Measurements from ENCODE around the gene RAB5IF.
"Not testable (repeated sequence)": the region's sequence is repeated elsewhere in the genome, so short reads cannot be mapped to it uniquely, and the experiment has no call there.

The RAB5IF gene, protein sequence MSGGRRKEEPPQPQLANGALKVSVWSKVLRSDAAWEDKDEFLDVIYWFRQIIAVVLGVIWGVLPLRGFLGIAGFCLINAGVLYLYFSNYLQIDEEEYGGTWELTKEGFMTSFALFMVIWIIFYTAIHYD

DNA sequence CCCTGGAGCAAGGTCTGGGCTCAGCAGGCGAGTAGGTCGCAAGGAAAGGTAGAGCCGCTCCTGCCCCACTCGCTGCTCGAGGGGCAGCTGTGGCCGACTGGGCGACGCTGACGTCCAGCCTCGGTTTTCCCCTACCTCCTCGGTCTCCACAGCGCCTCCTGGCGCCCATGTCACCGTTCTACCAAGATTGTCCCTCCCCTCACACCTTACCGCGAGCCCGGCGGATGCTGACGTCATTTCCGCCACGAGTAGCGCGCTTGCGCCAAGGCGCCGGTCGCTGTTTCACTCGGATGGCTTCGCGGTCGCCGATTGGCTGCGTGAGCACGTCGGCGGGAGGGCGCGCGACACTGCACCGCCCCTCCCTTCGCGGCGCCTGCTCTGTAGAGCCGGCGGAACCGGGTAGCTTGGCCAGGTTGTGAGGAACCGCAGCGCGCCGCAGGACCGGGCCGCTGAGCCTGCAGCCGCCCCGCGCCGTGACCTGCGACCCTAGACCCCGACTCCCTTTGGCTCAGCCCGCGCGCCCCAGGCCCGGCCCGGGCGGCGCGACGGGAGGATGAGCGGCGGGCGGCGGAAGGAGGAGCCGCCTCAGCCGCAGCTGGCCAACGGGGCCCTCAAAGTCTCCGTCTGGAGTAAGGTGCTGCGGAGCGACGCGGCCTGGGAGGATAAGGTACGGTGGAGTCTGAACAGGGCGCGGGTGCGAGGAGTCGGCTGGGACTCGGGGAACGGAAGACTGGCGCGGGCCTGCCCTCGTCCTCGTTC lies at the start of gene RAB5IF:
TSS of gene RAB5IF (plus strand) at position 381 of the 759 bp plus-strand sequence. CDS start at position 554, 173 bp downstream.
- peak; percentile 99 for DNase-seq

DNA sequence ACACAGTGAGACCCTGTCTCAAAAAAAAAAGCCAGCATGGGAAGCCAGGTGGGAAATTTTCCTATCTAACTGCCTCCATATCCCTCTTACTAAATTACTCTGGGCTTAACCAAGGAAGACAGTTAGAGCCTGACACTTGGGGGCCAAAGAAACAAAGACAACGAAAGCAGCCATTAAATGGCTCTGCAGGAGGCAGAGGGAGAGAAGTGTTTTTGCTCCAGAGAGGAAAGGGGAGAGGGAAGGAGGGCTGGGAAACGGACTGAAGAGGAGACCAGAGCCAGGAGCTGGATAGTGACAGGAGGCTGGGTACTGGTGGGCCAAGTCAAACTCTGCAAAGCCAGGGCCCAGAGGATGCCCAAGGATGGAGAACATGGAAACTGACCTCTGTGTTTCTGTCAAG lies 42.9 kb upstream of the RAB5IF start:
- DNase-seq, result no peak

DNA sequence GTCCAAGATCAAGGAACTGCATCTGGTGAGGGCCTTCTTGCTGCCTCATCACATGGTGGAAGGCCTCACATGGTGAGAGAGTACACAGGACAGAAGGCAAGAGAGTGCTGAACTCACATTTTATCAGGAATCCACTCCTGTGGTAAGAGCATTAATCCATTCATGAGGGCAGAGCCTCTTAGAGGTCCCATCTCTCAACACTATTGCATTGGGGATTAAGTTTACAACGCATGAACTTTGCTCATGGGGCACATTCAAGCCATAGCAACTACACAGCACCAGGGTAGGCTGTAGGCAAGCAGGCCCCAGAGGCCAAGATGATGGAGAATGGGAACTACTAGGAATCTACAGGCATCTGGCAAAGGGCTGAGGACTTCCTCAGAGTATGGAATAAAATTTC lies 42.2 kb upstream of the RAB5IF start:
- no peak for DNase-seq

DNA sequence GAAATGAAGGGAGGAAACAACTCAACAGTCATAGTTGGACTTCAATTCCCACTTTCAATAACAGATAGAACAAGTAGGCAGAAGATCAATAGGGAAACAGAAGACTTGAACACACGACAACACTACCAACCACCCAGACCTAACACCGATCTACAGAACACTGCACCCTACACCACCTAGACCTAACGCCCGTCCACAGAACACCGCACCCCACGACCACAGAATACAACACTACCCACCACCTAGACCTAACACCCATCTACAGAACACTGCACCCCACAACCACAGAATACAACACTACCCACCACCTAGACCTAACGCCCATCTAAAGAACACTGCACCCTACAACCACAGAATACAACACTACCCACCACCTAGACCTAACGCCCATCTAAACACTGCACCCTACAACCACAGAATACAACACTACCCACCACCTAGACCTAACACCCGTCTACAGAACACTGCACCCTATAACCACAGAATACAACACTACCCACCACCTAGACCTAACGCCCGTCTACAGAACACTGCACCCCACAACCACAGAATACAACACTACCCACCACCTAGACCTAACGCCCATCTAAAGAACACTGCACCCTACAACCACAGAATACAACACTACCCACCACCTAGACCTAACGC lies 41.4 kb upstream of the RAB5IF start:
- DNase-seq, result not testable (repeated sequence)

DNA sequence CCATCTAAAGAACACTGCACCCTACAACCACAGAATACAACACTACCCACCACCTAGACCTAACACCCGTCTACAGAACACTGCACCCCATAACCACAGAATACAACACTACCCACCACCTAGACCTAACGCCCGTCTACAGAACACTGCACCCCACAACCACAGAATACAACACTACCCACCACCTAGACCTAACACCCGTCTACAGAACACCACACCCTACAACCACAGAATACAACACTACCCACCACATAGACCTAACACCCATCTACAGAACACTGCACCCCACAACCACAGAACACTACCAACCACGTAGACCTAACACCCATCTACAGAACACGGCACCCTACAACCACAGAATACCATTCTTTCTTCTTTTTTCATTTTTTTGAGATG lies 40.9 kb upstream of the RAB5IF start:
- not testable (repeated sequence) for DNase-seq

DNA sequence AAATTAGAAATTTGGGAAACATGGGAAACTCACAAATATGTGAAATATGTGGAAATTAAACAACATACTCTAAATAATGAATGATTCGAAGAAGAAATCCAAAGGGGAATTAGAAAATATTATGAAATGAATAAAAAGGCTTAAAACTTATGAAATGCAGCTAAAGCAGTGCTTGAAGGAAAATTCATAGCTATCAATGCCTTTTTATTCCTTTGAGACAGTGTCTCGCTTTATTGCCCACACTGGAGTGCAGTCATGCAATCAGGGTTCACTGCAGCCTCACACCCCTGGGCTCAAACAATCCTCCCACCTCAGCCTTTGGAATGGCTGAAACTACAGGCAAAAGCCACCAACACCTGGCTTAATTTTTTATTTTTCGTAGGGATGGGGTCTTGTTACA lies 40.1 kb upstream of the RAB5IF start:
- DNase-seq, result no peak

DNA sequence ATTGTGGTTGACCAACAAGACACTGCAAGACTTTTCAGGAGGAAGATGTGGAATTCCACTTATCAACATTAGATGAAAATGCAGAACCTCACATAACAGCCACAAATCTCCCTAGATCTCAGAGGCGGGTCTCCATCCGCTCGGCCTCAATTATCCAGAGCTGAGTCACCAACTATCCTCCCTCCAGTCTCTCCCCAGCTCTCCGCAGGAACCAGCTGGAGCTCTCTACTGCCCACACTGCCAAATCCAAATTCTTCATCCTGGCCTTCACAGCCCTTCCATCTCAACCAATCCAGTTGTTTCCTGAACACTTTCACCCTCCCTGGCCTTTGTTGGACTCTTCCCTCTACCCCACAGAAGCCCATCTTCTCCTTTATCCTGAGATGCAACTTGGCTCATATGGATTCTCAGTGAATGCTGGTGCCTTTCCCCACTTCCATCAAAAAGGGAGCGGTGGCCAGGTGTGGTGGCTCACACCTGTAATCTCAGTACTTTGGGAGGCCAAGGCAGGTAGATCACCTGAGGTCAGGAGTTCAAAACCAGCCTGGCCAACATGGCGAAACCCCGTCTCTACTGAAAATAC lies 35.6 kb upstream of the RAB5IF start:
- DNase-seq, result no peak

DNA sequence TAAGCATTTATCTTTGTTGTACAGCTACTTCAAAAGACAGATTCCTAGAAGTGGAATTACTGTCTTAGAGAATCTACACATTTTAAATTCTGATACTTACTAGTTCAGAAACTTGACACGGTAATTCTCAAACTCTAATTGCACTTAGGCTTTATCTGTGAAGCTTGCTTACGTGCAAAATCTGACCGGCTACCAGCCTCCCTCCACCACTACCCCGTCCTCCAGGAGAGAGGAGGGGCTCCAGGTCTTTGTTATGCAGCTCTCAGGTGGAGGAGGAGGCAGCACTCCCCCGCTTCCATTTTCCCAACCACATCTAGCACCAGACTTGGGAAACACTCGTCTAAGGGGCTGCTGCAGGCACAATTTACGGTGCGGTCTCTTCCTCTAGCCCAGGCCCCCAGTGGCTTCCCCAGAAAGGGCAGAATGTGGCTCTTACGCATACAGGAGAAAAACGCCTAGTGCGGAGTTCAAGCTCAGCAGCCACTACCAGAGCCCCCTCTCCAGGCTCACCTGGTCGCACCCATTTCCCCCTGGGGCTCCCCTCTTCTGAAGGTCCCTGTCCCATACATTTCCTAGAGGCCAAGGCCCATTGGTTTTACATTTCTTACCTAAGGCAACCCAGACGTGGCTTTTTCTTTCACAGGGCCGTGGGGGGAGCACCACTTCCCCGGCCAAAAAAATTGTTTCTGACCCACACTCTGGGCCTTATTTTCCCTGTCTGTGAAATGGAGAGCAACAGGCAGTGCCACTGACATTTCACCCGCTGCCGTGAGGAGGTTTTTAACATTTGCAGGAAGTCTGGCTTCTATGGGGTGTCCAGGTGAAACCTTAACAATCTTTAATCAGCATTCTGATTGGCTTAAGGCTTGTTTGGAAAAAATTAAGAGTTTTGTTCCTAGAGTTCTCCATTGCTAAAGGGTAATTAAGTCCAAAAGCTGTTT lies 33.7 kb upstream of the RAB5IF start:
- no peak for DNase-seq

DNA sequence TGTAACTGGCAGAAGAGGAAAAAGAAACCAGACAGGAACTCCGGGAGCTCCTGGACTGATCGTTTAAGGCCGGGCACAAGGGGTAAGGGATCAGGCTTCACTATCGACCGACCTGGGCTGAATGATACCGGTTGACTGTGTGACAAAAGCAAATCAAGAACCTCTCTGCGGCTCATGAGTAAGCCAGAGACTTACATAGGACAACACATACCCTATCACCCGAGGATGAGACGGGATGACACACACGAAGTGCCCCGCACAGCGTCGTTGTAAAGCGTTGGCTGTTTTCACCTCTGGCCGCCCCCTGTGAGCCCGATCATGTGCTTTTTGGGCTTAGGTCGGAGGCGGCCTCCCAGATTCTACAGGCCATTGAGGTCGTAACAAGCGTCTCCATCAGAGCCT lies 32.9 kb upstream of the RAB5IF start:
- no peak for DNase-seq

DNA sequence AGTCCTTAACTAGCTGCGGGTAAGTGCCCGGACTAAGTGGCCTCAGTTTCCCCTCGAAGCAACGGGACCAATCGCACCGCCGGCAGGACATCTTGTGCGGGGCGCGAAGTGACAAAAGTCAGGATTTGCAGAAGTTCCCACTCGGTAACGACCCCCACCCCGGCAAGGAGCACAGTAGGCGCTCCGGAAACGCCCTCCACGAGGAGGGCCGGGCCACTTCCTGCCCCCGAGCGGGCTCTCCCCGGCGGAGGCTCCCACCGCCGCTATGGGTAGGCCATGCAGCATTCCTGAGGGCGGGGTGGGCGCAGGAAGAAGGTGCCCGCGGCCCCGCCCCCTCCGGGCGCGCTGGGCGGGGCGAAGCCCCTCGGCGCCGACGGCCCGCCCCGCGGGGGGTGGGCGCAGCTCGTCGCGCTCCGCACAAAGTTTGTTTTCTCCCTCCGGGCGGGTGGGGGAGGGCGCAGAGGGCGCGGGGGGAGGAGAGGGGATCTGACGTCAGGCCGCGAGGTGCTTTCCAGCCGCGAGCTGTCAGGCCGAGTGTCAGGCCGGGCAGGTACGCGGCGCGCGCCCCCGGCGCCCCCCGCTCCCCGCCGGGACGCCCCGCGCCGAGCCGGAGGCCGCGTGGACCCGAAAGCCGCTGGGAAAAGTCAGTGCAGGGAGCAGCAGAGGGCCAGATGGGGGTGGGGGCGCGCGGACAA lies 32.3 kb upstream of the RAB5IF start, which contains the start of gene TGIF2:
TSS of gene TGIF2 (plus strand) at position 495 of the 695 bp plus-strand sequence. CDS start 5,178 bp downstream, outside the sequence.
- DNase-seq, result peak; percentile 36

DNA sequence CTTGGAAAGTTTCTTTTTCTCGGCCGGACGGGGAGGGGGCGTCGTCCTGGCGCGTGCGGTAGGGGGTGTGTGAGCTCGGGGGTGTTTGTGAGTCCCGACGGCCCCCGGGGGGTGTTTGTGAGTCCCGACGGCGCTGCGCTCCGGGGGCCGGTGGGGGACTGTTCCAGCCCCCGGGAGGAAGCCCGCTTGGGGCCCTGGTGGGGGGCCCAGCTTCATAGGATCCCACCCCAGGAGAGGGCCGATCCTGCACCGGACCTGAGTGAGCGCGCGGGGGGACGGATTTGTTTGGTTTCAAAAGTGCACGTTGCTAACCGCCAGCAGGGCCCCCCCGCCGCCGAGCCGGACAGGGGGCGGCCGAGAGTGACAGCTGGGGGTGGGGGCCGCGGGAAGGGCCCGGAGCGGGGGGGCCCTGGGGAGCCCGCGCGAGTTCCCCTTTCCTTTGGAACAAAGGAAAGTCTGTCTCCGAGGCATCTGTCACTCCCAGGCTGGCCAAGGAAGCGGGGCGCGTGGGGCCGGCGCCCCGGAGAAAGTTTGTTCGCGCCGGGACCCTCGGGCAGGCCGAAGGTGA lies 31.7 kb upstream of the RAB5IF start:
- no peak for DNase-seq

DNA sequence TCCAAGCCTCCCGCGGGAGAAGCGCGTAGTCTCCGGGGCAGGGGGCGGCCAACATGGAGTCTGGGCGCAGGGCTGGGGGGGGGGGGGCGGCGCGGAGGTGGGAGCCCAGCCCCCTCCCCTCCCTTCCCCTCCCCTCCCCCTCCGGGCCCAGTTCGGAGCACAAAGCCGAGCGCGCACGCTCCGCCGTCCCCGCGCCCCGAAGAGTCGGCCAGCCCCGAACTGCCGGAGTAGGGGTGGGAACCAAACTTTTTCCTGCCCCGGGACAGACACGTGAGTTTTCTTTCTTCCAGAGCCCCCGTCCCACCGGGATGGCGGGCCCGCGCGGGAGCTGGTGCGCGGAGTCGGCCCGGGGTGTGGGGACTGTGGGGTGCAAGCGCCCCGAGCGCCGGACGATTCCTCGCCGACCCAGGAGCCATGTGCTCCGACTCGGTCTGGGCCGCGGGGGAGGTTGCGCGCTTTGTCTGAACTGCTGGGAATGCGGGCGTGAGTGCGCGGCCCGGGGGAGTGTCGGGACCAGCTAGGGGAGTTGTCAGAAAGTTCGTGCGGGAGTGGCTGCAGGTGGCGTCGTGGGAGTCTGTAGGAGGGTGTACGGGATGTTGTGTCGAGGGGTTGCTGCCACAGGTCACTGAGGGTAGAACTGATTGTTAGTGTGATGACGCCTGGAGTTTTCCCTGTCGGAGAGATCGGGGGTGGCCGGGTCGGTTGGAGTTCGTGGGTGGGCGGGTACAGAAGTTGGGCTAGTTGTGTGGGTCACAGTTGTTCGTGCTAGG lies 31.0 kb upstream of the RAB5IF start:
- no peak for DNase-seq

DNA sequence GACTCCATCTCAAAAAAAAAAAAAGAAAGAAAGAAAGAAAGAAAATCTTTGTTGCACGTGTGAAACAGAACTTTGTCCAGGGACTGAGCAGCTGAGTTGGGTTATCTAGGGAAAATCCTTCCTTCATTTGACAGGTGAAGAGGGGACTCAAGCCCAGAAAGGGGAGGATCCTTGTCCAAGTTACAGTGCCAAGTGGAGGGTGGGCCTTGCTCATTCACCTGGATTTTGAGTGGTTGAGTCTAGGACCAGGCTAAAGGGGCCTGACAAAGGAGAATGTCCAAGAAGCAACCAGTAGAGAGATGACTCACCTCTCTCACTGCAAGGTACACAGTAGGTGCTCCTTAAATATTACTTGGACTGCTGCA lies 29.5 kb upstream of the RAB5IF start:
- DNase-seq, result no peak

DNA sequence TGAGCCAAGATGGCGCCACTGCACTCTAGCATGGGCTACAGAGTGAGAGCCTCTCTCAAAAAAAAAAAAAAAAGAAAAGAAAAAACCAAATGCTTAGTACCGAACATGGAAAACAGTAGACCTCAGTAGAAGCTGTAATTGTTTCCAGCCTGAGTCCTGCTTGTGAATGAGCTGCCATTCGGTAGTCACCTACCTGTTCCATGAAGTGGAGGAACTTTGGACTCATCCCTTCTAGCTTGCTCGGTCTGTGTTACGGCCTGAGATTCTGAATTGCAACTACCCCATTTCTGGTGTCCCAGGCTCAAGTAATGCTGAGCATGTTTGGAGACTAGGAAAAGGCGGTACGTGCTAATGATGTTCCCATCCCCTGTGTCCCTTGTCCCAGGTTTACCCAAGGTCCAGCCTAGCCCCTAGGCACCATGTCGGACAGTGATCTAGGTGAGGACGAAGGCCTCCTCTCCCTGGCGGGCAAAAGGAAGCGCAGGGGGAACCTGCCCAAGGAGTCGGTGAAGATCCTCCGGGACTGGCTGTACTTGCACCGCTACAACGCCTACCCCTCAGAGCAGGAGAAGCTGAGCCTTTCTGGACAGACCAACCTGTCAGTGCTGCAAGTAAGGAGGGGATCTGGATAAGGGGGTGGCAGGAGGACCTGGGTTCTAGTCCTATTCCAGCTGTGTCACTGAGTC lies 27.1 kb upstream of the RAB5IF start:
- no peak for DNase-seq

DNA sequence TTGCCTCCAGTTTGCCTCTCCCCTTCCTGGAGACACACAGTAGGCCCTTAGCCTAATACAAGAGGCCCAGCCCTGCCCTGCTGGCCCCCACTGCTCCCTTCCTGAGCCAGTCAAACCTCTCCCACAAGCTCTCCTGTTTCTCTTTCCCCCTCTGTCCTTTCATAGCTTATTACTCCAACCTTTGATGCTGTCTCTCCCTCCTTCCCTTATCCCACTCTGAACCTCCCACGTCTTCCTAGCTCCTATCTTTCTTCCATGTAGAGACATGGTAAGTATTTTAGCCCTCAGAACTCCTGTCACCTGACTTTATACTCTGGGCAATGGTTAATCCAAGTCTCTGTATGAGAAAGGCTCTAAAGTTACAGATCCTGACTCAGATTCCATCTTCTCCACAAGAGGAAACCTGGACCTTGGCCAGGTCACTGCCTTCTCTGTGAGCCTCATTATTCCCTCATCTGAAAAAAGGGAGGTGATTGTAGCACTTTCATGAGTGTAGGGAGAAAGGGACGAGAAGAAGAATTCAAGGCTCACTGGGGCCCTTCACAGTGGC lies 25.5 kb upstream of the RAB5IF start:
- no peak for DNase-seq

DNA sequence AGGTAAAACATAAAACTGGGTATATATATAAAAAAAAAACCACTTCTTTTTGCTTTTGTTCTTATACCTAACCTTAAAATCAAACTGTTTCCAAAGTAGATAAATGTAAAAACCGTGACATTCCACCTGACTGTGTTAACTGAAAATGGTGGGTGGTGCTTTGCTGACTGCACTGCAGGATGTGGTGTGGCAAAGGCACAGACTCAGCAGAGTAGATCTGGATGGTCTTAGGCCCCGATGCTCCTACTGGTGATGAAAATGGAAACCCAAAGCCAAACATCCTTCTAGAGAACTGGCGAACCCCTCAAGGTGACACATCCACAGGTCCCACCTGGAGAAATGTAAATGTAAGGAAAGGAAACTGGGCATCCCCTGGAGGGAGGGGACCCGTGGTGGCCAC lies 23.3 kb upstream of the RAB5IF start:
- DNase-seq, result no peak

DNA sequence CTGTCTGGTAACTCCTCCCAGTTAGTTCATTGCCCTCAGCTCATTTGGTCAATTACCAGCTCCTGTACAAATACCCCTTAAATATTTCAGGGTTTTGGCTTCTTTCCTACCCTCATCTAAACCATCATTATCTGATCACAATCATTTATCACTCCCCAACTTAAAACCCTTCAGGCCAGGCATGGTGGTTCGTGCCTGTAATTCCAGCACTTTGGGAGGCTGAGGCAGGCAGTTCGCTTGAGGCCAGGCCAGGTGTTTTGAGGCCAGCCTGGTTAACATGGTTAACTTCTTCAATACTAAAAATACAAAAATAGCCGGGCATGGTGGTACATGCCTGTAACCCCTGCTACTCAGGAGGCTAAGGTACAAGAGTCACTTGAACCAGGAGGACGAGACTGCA lies 22.8 kb upstream of the RAB5IF start:
- DNase-seq, result no peak

DNA sequence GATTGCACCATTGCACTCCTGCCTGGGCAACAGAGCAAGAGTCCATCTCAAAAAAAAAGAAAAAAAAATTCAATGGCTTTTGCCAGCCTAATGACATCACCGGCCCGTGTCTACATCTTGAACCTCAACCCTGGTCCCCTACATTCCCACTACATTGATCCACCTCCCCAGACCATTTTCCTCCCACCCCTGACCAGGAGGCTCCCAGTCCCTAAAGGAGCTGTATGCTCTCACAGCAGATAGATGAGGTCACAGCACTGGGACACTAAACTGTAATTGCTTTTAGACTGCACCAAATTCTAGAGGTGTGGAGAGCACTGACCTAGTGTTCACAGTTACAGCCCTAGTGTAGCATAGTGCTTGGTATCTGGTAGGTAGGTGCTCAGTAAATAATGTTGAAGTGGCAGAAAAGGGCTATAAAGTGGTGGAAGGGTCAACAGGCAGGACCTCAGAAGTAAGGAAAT lies 21.5 kb upstream of the RAB5IF start:
- no peak for DNase-seq

DNA sequence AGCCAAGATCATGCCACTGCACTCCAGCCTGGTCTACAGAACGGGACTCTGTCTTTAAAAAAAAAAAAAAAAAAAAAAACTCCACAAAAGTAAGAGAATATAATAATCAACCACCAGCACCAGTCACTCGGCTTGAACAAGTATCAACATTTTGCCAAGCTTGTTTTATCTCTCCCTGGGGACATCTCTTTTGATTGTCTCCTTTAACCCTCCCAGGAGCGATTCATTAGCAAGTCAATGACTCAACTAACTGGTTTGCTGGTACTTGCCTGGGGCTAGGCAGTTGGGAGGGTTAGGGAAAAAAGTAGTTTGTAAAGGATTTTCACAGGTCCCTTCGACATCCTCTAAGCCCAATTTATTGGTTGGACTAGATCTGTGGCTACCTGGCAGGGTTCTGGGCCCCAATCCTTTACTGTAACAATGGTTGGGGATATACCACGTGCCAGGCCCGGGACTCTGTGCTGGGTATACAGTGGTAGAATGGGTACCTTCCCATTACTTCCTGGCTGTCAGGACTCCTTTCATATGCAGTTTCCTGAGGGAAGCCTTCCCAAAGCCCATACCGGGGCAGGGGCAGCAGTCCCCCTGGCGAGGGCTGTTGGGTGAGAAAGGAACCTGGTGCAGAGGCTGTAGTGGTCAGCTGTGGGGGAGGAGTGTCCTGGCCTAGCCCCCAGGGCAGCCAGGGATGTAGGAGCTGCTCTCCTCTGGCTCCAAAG lies 20.0 kb upstream of the RAB5IF start:
- DNase-seq, result no peak

Measured in GOT3 (cell line).